GM18907 (cell line): ENCODE data around the gene ISG20.
A peak's percentile ranks its signal among the peaks of the same experiment; 100 is the strongest.

ENCODE experiments used
- ATAC-seq: cut with Tn5 transposase; IDR thresholded peaks from one replicate; pipeline ENCODE4 v1.9.1; 2021; ENCODE audit warnings: mild to moderate bottlenecking, moderate library complexity; ENCODE audit not compliant: unreplicated experiment

Gene ISG20

DNA sequence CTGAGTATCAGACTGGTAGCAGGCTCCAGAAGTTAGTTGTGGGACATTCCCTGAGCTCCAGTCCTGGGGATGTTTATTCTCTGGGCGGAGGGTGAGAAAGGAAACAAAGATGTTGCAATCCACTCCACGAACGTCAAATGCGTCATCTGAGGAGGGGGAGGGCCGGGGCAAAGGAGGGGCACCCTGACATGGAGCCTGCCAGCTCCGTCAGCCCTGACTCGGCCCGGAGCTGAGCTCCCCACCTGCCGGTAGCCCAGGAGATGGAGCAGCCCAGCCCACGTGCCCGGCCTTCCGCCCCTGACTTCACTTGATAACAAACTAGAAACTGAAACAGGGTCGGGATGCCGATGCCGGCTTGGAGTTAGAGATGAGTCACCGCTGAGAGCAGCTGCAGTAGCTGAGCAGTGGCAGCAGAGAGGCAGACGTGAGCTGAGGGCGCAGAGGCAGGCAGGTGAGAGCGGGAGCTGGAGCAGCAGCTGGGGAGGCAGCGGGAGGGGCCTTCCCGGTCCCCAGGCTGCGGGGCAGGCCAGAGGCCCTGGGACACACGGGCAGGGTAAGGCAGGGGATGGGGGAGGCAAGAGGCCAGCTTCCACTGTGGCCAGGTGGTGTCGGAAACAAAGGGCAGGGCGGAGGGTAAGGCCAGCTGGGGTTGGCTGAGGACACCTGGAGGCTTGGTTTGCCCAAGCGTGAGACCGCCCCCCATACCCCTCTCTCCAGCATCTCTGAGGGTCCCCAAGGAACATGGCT is at the start of gene ISG20:
ISG20 (plus strand) TSS at position 391 of the 747 bp plus-strand sequence; CDS start at position 742, 351 bp downstream.
- peak; percentile 70 for ATAC-seq

DNA sequence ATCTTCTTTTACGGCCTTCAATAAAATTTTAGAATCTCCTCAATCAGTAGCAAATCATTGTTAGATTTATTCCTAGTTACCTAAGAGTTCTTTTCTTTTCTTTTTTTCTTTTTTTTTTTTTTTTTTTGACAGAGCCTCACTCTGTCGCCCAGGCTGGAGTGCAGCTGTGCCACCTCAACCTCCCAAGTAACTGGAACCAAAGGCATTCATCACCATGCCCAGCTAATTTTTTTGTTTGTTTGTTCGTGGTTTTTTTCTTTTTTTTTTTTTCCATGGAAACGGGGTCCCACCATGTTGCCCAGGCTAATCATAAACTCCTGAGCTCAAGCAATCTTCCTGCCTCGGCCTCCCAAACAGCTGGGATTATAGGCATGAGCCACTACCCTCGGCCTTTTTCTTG is 48.1 kb upstream of the ISG20 start:
- ATAC-seq = no peak

DNA sequence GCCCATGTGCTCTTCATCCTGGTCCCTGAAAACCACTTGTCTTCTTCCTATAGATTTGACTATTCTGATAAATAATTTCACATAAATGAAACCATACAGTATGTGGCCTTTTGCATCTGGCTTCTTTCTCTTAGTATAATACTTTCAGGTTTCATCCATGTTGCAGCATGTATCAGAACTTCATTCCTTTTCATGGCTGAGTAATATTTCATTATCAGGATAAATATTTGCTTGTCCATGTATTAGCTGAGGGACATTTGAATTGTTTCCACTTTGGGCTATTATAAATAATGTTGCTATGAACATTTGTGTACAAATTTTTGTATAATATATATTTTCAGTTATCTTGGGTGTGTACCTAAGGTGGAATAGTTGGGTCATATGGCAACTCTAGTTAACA is 47.4 kb upstream of the ISG20 start:
- no peak for ATAC-seq

DNA sequence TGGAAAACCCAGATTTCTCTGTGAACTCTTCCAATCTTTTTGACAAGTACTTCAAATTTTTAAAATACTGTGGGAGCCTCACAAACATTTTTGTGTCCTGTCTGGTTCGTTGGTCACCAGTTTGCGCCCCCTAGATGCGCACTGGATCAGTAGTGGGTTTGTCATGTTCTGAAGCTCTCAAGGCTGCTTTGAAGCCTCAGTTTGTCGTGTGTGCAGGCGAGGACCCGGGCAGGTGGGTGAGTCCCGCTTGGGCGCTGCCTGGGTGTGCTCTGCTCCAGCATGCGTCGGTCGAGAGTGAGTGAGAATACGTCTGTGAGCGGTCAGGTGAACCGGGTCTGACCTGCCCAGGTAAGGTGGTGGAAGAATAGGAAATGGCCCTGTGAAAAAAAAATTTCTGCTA is 34.9 kb upstream of the ISG20 start:
- no peak for ATAC-seq

DNA sequence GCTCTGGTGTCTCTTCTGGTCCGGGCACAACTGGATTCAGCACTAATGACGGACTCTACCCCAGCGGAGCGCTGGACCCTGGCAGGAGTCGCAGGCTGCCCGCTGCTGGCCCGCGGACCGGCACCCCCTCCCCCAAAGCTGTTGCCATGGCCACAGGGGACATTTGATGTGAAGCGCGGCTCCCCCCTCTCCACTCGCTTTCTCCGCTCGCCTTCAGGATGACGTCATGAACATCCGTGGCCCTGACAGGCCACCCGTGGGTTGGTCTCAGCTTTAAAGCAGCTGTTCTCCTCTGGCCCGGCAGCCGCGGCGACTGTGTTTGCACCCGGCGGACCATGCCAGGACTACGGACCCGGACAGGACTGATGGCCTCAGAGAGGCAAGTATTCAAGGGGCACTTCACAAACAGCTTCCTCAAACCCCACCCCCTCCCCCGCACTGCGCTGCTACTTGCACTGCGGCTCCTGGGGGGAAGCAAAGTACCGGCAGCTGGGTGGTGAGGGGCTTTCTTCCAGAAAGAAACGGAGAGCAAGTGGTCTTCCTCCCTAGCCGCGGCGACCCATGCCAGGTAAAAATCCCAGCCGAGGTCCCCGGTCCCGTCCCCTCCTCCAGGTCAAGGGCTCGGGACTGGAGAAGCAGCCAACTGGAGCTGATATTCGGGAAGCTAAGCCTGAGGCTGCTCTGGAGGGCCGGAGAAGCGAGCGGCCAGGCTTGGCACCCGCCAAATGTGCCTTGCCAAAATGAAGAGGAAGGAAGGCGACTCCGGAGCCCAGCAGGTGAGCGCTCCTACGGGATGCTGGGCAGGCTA is 34.2 kb upstream of the ISG20 start:
- no peak for ATAC-seq

DNA sequence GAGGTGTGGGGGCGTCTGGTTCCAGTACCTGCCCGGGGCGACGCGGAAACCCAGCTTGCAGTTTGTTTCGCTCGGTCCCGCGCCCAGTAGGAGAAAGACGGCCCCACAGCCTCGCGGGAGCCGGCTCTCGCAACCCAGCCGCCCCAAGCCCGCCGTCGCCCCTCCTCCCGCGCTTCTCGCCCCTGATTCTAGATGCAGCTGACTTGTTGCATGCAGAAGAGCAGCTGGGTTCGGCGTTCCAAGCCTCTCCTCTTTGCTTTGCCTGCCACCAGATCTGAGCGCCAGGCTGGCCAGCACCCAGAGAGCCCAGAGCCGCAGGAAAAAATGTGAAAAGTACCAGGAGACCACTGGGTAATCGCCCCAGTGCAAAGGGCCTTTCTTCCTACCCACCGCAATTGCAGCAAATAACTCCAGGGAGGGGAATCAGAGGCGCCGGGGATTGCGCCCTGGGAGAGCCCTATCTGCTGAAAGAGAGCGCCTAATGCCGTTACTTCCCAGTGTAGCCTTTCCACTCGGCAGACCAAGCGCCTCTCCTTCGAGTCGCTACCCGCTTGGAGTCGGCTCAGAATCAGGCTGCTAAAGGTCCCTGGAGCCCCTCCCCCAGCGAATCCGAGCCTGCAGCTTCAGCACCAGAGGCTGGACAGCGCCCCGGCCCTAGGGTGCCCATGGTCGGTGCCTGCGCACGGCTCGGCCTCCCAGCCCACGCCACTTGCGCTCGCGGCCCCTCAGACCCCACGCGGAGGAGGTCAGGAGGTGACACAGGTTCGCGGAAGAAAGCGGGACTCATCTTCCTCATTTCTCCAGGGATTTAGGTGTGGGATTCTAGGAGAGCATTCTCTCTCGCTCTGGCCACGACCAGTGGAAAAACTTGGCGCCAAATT is 33.4 kb upstream of the ISG20 start:
- no peak for ATAC-seq

DNA sequence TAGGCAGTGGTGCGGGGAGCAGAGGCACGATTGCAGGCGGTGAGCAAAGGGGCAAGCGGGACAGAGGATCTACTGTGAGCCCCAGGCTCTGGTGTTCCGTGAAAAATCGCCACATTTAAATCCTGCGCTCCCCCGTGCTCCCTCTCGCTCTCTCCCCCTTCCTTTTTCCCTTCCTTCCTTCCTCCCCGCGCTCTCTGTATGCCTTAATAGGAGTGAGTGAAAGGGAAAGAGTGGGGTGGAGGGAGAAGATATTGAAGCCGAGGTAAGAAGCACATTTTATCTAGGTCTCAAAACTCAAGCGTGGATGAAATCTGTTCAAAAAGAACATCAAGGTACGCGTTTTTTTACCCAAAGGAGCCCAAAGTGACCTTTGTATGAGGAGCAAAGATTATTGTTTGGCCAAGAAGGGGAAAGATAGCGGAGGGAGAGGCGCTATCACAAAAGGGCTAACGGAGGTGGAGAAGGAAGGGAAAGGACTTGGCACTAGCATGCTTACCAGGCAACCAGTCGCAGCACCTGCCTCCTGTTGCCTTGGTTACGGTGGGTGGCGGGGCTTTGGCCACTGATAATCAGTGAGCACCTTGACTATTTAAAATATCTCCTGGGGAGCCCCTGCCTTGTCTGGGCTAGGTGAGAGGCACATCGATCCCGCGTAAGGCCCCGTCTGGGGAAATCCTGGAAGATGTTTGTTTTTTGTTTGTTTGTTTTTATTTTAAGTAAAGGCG is 32.6 kb upstream of the ISG20 start:
- ATAC-seq = no peak

DNA sequence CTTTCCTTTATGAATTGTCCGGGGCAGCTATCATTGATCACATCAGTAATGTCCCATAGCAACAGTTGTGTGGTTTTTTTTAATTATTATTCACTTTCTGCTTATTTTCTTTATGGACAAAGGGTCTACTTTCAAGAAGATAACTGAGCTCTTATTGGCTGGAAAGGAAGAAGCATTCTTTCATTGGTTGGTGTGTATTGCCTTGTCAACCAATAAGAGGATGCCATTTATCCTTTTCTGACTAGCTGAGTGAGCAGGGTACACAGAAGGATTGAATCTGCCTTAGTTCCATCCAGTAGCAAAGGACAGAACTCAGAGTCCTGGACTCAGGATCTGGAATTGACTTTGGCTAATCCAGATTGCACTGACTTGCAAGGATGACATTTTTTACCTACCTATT is 30.9 kb upstream of the ISG20 start:
- no peak for ATAC-seq

DNA sequence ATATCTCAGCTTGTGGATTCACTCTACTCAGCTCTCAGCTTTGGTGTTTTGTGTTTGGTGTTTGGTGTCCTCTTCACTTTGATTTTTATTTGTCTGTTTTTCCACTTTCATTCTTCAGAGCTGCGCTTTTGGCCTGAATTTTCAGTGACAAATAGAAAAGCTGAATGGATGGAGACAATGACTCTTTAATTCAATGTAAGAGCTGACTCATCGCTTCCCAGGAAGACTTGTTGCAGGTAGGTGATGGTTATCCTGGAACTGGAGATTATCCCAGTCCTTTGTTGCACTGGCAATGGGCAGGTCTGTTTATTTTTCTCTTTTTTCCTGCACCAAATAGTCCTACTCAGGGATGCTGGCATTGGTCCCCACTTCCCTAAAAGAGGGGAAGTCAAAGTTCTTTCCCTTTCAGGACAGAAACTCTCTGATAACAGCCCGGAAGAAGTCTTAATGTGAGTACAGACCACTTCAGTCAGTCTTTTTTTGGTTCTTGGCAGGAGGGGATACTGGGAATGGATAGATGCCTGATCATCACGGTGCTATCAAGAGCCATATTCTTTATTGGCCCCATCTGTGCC is 30.1 kb upstream of the ISG20 start:
- ATAC-seq = no peak

DNA sequence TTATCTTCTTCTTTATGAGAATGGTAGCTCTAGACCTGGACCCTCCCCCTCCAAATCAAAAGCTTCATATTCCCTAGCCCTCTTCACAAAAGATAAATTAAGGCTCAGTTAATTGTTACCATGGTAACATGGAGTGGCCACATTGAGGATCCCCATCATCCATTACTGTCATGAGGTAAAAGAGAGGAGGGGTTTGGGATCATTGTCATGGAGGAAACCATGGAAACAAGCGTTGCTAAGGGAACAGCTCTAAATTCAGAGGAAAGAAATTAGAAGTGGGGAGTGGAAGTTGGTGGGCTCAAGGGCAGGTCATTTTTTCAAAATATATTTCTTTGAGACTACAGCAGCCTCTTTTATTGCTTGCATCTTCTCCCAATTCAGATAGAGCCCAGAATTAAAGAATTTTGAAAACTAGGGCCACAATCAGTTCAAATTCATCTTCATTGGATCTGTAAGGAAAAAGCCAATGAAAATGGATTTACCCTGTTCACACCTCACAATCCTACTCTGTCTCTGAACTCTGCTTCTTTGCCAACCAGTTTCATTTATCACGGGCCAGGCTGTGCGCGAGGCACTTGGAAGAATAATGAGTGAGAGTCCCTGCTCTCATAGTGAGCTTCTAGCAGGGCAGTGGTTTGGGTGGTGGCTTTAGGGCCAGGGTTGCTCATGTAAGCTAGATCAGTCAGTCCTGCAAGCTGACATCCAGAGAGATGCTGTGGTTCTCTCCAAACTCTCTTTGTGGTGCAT is 29.3 kb upstream of the ISG20 start:
- ATAC-seq = no peak

DNA sequence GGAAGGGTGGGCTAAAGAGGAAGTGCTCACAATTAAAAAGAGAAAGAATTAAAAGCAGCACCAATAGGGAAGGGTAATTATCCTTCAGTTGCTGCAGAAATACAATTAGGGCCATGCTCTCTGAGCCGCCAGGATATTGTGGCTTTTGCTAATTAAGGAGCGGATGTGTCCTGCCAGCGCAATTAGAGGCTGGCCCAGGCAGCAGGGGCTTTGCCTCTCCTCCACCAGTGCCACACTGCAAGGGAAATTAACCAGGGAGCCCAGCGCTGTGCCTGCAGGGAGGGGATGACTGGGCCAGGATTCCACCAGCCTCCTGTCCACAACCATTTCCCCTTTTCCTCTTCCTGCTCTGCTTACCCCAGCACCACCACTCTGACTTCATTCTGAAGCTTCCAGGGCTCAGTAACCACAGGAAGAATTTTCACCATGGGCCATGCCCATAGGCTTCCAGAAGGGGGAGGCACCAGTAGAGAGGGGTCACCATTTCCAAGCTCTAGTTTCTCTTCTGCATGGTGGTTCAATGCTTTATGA is 28.1 kb upstream of the ISG20 start:
- ATAC-seq = no peak

DNA sequence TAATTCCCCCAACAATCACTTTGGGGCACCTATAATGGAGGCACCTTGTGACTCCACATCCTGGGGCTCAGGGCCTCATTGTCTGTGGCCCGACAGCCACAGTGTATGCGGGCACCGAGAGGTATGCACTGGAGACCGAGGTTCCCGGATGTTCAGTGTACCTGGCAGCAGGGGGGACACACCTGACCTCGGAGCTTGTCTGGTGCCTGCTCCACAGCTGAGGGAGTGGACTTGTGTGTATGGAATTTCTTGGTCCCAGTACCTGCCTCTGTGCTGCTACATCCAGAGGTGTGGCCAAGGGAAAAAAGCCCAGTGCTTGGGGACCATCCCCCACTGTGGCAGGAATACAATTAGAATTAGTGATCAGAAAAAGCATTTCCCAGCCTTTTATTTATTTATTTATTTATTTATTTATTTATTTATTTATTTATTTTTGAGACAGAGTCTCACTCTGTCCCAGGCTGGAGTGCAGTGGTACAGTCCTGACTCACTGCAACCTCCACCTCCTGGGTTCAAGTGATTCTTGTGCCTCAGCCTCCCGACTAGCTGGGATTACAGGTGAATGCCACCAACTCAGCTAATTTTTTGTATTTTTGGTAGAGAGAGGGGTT is 26.5 kb upstream of the ISG20 start:
- no peak for ATAC-seq

DNA sequence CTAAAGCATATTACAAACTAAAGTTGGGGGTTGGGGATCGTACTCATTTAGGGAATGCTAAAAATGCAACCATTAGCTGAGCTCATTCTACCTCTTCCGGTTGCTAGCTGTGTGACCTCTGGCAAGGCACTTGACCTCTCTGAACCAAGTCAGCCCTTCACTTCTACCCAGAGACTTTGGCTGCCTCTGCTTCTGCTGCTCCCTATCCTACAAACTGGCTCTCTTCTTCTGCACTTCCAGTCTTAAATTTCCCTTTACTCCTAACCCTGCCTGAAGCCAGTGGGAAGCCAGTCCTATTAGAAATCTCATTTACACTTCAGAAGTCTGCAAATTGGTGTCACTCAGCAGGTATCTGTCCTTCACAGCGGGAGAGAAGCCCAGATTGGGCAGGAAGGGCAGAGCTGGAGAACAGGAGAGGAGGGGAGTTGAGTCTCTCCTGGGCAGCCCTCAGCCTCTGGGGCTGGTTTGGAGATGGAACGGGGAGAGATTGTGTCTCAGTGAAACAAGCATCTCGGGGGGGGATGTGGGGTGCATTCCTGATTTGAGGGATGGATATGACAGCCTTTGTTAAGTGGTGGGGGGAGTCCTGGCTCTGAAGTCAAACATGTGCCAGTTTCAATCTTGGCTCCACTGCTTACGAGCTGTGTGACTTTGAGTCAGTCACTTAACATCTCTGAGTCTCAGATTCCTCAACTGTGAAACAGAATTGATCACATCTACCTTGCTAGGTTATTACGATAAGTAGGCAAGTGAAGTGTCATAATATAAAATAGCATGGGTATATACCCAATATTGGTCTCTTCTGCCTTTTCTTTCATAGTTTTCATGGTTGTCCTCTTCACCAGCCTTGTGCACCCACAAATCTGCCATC is 25.5 kb upstream of the ISG20 start:
- ATAC-seq = no peak

DNA sequence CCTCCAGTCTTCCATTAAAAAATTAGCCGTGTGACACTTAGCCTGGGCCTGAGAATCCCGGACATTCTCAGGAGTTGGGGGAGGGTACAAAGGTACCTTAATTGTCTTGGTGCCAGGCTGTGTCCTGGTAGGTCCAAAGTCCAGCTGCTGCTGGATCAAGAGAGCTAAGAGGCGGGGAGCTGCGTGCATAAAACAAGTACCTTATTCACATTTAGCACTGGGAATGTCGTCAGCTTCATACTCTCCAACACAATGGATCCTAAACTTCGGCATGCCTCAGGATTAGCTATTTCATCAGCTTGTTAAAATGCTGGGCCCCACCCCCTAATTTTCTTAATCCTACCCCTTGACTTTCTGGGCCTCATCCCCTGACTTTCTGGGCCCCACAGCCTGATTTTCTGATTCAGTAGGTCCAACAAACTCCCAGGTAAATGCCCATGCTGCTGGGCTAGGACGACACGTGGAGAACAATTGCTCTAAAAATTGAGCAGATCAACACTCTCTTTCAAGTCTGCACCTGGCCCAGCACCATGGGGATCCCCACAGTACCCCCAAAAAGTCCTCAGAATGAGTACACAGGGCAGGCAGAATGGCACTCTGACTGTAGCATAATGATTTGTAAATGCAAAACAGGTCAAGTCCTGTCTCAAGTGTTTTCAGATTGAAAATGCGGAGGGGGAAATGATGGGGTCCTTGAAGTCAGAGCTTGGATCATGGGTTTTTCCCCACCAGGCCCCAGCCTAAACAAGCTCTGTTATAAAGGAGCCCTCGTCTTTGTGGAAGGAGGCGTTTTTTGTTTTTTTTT is 23.3 kb upstream of the ISG20 start:
- peak; percentile 60 for ATAC-seq

DNA sequence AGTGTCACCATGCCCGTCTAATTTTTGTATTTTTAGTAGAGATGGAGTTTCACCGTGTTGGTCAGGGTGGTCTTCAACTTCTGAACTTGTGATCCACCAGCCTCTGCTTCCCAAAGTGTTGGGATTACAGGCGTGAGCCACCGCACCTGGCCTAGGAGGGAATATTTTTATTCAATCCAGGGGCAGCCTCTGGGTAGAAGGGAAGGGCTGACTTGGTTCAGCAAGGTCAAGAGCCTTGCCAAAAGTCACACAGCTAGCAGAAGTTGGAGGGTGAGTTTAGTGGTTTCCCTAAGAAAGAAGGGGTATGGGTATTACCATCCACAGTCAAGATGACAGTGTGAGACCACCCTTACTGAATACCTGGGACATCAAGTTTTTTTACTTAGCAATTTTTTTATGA is 22.6 kb upstream of the ISG20 start:
- no peak for ATAC-seq

DNA sequence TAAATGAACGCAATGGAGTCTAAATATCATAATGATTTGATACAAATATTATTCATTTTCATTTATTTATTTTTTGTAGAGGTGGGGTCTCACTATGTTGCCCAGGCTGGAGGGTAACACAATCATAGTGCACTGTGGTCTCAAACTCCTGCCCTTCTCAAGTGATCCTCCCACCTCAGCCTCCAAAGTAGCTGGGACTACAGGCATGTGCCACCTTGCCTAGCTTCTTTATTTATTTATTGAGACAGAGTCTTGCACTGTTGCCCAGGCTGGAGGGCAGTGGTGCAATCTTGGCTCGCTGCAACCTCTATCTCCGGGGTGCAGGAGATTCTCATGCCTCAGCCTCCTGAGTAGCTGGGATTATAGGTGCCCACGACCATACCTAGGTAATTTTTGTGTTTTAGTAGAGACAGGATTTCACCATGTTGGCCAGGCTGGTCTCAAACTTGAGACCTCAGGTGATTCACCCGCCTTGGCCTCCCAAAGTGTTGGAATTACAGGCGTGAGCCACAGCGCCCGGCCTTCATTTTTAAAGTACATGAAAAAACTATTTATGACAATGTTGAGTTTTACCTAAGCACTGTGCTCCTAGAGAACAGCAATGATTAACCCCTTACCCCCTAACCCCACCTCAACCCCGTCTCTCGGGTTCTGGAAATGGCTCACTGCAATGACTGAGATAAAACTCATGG is 21.6 kb upstream of the ISG20 start:
- no peak for ATAC-seq

DNA sequence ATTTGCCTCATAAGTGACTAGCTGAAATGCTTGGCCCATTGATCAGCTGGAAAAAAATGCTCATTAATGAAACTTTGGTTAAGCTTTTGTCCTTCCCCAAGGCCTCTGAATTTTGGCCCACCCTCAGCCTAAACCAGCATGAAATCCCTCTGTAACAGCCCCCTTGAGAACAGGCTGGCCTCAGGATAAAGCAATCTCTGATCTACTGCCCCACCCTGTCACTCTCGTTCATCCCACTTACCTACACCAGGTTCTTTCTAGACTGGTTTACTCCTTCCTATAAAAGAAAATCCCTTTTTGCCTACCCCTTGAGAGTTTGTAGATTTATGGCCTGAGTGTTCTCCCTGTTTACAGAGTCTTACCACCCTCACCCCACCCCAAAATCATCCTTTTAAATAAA is 21.0 kb upstream of the ISG20 start:
- no peak for ATAC-seq
